GM21576 (cell line): ENCODE data around the gene PITPNM1.
"Not testable (repeated sequence)": the region's sequence is repeated elsewhere in the genome, so short reads cannot be mapped to it uniquely, and the experiment has no call there.

ENCODE experiments used
- ATAC-seq: cut with Tn5 transposase; IDR thresholded peaks from one replicate; pipeline ENCODE4 v1.9.1; 2021; ENCODE audit warnings: mild to moderate bottlenecking, moderate library complexity; ENCODE audit not compliant: unreplicated experiment

The PITPNM1 gene

DNA sequence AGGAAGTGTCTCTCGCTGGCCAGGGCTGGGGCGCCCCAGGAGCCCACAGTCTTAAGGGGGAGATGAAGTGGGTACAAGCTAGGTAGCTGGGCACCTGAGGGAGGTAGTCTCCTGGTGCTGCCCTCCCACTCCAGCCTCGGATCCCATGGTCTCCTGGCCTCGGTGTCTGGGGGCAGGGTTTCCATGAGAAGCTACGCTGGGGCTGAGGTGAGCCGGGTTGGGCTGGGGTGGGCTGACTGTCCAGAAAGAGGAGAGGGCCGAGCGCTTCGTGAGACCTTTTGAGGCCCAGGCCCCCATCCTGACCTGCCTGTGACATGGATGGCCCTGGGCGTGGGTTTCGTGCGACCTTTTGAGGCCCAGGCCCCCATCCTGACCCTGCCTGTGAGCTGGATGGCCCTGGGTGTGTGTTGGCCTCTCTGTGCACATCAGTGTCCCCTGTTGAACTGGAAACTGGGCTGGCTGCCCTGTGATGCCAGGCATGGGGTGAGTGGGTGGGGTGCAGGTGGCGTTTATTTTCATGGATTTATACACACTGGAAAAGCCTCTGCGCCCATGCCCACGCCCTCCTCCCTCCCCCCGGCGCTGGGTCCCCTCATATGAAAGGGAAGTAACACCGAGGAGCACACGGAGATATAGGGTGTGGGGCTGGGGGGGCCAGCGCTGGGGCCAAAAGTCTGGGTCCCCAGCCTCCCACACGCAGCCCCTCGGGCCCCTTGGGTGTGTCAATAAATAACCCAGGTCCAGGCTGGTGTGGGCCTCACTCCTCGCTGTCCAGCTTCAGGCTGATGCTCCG, 13.7 kb downstream of the PITPNM1 start:
- ATAC-seq: no peak

DNA sequence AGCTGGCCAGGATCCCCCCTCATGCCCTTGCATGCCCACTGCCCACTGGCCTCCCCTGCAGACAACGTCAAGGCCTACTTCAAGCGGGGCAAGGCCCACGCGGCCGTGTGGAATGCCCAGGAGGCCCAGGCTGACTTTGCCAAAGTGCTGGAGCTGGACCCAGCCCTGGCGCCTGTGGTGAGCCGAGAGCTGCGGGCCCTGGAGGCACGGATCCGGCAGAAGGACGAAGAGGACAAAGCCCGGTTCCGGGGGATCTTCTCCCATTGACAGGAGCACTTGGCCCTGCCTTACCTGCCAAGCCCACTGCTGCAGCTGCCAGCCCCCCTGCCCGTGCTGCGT, 14.5 kb downstream of the PITPNM1 start:
- ATAC-seq: no peak

DNA sequence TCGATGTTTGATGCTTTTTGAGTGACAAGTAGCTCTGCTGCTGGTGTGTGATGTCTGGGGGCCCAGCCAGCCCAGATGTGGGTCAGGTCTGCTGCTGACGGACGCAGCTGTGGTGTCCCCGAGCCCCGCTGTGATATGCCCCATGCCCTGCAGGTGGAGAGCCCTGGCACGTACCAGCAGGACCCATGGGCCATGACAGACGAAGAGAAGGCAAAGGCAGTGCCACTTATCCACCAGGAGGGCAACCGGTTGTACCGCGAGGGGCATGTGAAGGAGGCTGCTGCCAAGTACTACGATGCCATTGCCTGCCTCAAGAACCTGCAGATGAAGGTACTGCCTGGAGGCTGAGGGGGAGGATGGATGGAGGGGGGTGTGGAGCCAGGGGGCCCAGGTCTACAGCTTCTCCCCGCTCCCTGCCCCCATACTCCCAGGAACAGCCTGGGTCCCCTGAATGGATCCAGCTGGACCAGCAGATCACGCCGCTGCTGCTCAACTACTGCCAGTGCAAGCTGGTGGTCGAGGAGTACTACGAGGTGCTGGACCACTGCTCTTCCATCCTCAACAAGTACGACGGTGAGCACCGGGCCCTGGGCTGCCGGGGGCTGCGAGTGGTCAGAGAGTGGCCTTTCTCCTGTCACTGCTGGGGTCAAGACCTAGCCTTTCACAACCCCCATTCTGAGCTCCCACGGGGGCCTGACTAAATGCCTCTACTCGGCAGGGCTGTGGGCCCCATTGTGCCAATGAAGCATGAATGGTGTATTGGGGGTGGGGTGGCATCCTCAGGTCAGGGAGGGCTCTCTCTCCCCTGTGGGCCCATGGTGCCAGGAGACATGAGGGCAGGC, 15.1 kb downstream of the PITPNM1 start:
- ATAC-seq: no peak

DNA sequence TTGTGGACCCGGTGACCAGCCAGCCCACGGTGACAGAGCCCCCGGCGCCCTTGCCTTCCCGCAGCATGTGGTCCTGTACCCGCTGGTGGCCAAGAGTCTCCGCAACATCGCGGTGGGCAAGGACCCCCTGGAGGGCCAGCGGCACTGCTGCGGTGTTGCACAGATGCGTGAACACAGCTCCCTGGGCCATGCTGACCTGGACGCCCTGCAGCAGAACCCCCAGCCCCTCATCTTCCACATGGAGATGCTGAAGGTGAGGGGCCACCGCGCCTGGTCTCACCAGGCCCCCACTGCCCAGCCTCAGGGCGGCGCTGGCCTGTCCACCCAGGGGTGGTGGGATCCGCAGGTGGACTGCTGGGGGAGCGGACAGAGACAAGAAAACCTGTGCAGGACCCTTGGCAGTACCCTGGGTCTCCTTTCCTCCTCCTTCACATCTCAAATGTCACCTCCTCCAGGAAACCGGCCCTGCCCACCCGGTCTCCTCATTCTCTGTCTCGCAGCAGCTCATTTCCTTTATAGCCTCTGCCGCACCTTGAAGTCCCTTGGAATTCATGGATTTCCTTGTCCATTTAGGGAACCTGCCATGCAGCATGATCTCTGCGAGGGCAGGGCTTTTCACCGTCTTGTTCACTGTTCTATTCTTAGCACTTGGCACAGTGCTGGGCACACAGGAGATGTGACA, 15.8 kb downstream of the PITPNM1 start:
- no peak for ATAC-seq

DNA sequence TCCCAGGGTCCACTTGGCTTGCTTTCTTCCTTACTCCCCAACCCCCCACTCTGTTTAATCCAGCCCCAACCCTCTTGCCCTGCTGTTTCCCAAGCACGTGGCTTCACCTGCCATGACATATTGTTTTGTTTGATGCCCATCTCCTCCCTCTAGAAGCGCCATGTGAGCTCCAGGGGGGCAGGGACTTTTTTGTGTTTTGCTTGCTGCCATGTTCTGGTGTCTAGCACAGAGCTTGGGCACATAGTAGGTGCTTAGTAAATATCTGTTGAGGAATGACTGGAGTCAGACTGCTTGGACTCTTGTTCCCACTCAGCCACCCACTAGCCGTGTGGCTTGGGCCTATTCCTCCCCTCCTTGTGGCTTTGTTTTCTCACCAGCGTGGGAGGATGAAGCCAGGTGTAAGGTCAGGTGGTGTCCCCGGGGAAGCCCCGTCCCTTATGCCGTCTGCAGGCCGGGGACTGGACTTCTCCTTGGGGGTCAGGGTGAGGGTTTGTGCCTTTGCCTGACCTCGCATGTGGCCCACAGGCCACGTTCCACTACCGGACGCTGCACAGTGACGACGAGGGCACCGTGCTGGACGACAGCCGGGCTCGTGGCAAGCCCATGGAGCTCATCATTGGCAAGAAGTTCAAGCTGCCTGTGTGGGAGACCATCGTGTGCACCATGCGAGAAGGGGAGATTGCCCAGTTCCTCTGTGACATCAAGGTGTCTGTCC, 18.5 kb downstream of the PITPNM1 start:
- peak; percentile 23 for ATAC-seq

DNA sequence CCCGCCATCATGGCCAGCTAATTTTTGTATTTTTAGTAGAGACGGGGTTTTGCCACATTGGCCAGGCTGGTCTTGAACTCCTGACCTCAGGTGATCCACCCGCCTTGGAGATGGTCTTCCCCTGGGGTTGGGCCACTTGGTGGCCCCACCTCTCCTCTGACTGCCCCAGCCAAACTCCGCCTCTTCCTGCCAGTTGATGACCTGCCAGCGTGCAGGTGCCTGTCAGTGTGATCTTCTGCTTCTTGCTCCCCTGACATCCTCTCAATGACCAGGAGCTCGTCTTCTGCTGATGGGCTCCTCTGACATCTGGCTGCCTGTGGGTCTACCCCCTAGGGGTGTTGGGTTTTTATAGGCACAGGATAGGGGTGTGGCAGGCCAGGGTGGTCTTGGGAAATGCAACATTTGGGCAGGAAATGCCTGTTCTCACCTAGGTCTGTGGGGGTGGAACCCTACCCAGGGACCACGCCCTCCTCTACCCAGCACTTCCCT, 19.2 kb downstream of the PITPNM1 start:
- ATAC-seq: not testable (repeated sequence)

DNA sequence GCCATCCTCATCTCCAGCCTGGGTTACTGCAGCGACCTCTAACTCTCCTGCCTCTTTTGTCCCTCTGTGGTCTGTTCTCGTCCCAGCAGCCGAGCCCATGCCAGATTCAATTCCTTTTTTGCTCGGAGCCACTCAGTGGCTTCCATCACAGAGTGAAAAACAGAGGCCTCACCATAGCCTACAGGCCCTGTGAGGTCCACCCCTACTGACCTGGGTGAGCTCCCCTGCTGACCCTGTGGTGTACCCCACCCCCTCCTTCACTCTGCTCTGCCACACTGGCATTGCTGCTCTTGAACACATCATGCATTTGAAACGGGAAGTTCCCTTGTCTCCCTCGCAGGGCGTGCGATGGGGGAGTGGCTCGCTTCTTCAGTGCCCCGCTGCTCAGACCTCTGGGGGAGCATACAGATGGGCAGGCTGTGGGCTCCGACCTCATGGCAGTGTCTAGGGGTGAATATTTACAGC, 20.3 kb downstream of the PITPNM1 start:
- ATAC-seq: no peak

DNA sequence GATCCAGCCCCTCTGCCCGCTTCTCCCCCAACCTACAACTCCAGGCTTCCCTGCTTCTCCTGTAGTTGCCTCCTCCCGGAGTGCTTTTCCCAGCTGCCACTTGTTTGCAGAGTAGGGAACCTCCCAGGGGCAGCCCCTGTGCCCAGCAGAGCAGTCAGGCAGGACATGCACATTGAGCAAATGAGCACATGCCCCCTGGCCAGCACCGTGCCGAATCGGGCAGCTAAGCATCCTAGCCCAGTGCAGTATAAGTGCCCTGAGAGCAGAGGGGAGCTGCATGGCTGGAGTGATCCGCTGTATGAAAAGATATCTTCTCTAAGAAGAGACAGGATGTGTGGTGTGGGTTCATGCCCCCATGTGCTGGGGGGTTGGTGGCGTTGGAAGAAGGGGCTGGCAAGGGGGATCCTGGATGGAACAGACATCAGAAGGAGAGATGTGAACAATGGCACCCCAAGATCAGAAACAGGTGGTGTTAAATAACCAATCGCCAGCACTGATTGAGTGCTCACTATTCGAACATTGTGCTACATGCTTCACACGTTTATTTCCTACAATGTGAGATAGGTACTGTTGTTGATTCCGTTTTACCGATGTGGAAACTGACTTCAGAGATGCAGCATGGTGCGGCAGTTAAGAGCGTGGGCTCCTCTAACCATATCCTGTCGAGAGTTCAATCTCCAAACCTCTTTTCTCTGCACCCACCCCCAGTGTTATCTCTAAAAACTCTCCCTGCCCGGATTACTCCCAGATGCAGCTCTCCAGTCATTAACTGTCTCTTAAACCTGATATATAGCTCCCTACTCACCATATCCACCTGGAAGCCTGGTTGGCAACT, 21.1 kb downstream of the PITPNM1 start:
- no peak for ATAC-seq

DNA sequence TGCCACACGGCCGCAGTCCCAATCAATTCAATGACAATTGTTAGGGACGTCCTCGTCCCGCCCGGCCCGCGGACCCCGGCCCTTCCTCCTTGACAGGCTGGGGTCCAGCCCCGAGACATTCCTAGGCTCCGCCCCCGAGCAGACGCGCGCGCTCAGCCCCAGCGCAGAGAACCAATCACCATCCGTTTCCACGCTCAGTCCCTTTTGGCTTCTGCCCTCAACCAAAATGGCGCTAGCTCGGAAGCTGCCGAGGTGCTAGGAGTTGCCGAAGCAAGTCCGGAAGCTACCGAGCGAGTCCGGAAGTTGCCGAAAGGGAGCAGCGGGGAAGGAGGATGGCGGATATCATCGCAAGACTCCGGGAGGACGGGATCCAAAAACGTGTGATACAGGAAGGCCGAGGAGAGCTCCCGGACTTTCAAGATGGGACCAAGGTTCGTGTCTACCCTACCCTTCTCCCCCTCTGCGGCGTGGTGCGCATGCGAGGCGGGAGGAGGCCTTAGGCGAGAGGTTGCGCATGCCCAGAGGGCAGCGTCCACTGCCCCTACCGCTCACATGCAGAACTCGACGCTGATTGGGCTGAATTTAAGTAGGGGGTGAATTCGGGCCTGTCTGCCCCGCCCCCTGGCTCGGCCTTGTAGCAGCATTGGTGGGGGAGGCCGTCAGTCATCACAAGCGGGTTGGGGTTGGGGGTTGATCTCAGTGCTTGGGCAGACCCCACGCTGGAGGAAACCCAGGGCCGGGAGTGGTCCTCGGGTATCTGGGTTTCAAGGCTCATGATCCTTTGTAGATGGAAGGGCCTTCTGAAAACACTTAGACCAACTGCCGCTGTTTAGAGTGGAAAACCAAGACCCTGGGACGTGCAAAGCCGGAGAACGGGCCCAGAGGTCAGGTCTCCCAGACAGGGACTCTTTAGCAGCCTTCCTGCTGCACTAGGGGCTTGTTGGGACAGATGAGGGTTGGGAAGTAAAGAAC, 22.1 kb downstream of the PITPNM1 start, which contains the start of gene AIP:
Gene AIP (plus strand): TSS at position 200 of the 972 bp plus-strand sequence. CDS start 133 bp downstream, at position 333.
- peak; percentile 57 for ATAC-seq

DNA sequence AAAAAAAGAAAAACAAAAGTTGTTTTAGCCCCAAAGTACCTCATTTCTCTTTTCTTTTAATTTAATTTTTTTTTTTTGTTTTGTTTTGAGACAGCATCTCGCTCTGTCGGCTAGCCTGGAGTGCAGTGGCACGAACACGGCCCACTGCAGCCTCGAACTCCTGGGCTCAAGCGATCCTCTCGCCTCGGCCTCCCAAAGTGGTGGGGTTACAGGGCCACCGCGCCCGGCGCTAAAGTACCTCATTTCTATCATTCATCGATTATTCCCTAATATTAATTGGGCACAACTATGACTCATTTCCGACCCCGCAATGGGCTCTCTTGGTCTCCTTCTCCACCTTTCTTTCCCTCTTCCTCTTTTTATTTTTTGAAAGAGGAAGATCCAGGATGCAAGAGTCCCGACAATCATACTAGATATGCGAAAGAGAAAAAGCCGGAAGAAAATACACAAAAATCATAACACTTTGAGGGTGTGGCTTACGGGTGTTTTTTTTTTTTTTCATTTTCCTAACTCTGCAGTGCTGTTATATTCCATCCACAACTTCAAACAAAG, 22.8 kb downstream of the PITPNM1 start:
- no peak for ATAC-seq

DNA sequence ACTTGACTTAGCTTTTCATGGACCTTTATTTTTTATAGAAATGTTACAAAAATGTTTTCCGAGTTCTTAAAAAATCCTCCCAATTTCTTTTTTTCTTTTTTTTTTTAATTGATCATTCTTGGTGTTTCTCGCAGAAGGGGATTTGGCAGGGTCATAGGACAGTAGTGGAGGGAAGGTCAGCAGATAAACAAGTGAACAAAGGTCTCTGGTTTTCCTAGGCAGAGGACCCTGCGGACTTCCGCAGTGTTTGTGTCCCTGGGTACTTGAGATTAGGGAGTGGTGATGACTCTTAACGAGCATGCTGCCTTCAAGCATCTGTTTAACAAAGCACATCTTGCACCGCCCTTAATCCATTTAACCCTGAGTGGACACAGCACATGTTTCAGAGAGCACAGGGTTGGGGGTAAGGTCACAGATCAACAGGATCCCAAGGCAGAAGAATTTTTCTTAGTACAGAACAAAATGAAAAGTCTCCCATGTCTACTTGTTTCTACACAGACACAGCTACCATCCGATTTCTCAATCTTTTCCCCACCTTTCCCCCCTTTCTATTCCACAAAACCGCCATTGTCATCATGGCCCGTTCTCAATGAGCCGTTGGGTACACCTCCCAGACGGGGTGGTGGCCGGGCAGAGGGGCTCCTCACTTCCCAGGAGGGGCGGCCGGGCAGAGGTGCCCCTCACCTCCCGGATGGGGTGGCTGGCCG, 27.7 kb downstream of the PITPNM1 start:
- not testable (repeated sequence) for ATAC-seq

DNA sequence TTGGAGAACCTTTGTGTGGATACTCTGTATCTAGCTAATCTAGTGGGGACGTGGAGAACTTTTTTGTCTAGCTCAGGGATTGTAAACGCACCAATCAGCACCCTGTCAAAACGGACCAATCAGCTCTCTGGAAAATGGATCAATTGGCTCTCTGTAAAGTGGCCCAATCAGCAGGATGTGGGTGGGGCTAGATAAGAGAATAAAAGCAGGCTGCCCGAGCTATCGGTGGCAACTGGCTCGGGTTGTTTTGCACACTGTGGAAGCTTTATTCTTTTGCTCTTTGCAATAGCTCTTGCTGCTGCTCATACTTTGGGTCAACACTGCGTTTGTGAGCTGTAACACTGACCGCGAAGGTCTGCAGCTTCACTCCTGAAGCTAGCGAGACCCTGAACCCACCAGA, 28.5 kb downstream of the PITPNM1 start:
- not testable (repeated sequence) for ATAC-seq

DNA sequence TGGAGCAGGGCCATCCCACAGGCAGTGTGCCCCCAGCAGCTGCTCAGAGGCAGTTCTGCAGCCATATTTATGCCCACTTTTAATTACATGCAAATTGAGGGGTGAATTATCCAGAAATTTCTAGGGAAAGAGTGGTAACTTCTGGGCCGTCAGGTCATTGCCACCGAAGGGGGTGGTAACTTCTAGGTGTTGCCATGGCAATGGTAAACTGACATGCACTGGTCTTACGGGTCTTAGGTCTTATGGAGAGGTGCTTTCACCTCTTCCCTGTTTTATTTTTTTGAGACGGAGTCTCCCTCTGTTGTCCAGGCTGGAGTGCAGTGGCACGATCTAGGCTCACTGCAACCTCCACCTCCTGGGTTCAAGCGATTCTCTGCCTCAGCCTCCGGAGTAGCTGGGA, 32.3 kb downstream of the PITPNM1 start:
- ATAC-seq: no peak

DNA sequence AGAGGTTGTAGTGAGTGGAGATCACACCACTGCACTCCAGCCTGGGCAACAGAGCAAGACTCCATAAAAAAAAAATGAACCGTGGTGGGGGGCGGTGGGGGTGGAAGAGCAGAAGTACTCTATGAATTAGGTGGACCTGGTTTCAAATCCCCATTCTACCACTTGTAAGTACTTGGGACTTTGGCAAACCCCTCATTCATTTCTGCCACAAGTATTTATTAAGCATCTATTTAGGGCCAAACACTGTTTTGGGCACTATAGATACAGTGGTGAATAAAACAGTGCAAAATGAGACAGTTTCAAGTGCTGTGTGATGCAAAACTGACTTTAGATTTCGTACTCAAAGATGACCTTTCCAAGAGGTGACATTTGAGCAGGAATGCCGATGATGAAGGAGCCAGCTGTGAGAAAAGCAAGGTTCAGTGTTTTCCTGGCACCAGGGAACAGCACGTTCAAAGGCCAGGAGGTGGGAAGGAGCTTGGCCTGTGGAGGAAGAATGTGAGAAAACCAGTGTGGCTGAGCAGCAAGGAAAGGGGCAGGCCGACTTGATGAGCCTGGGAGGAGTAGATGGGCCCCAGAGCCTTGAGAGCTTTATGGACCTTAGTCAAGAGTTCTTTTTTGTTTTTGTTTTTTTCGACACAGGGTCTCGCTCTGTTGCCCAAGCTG, 34.7 kb downstream of the PITPNM1 start:
- no peak for ATAC-seq

DNA sequence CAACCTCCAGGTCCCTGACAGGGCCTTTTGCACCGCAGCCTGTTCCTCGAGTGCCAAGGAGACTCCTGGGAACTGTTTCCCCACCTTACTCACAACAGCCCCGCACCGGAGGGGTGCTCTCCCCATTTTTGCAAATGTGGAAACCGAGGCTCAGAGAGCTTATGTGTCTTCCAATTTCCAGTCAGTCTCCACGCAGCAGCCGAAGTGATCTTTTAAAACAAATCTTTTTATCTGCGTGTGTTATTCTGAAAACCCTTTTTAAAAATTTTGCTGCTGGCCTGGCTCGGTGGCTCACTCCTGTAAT, 35.7 kb downstream of the PITPNM1 start:
- ATAC-seq: no peak

DNA sequence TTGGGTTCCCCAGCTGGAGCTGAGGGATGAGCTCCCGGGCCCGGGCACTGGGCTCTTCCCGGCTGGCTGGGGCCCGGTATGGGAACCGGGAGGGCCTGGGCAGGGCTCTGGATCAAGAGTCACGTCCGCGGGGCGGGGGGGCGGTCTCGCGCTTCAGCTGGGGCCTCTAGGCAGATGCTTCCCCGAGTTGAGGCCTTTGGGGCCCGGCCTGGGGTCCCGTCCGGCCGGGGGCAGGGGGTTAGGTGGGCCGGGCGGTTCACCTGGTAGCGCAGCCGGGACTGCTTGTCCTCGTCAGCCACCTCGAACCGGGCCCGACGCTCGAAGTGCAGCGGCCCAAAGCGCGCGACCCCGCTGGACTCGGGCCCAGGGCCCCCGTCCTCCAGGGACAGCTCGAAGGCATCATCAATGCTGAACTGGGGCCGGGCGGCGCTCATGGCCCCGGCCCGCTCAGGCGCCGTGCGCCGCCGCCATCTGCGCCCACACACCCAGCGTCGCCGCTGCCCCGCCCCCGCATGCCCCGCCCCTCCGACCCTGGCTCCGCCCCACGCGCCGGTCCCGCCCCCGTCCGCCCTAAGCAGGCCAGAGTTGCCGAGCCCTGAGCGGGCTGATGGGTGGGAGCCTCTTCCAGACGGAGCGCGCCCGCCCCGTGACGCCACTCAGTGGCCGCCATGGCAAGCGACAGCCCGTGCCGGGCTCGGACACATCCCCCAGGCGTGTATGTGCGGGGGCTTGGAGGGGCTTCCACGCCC, 36.2 kb downstream of the PITPNM1 start, which contains the start of gene TMEM134:
Gene TMEM134 (minus strand): TSS at position 493 of the 749 bp plus-strand sequence. CDS start 59 bp downstream, at position 434.
- ATAC-seq: peak; percentile 58

DNA sequence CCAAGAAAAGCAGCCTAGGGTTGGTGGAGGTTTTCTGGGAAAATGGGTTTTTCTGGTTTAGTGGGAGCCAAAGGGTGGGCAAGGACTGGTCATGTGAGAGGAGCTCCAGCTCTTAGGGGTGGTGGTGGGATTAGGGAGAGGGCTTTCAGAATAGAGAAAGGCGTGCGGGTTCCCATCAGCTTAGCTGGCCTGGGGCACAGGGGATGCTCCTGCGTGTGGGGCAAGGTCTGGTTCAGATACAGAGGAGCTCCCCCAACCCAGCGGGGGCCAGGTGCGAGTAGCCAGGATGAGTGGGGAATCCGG, 36.8 kb downstream of the PITPNM1 start:
- ATAC-seq: no peak
